Uterus (tissue), 4 donors: ENCODE results near the gene ZW10. TPM values are rescaled to one million over a fixed set of nuclear protein-coding genes. Genes with fewer than 3 reads are reported as not detected.

Source experiments
- DNase-seq, 2 donors: peaks; one replicate each; pipeline ENCODE4 v3.0.0-alpha.2; 2019 to 2020
- H3K27ac ChIP-seq, 2 donors: fragments of 200-600 bp; sonication (generic); 1 replicate in 1 of 2; 2 replicates in 1 of 2; pipeline ENCODE4 v1.5.1; 2016 to 2018
- H3K27me3 ChIP-seq, 2 donors: fragments of 200-600 bp; sonication (generic); one replicate each; pipeline ENCODE4 v1.5.1; 2018 to 2019; ENCODE audit warnings: control low read depth in 1 of 2
- H3K36me3 ChIP-seq, 2 donors: fragments of 200-600 bp; sonication (generic); one replicate each; pipeline ENCODE4 v1.5.1; 2019; ENCODE audit warnings: control low read depth in 1 of 2
- H3K4me1 ChIP-seq, 2 donors: fragments of 200-600 bp; sonication (generic); one replicate each; pipeline ENCODE4 v1.5.1; 2018 to 2019; ENCODE audit warnings: control low read depth in 1 of 2
- H3K4me3 ChIP-seq, 2 donors: fragments of 200-600 bp; sonication (generic); 1 replicate in 1 of 2; 2 replicates in 1 of 2; pipeline ENCODE4 v1.5.1; 2018 to 2019; ENCODE audit warnings: mild to moderate bottlenecking in 1 of 2
- H3K9me3 ChIP-seq, 2 donors: fragments of 200-600 bp; sonication (generic); one replicate each; pipeline ENCODE4 v1.5.1; 2019; ENCODE audit warnings: control low read depth in 1 of 2
- POLR2A ChIP-seq, 2 donors: fragments of 450-650 bp; IDR thresholded peaks; one replicate each; pipeline ENCODE4 v1.6.1; 2016; ENCODE audit warnings: antibody characterized with exemption in 2 of 2, mild to moderate bottlenecking in 1 of 2, moderate library complexity in 1 of 2
- intact Hi-C: fragments of 100-400 bp; cut with DNase I; formaldehyde crosslinking; loops from one replicate; pipeline ENCODE4 v1.15.1; 2023; ENCODE audit warnings: low total_unique reads
- total RNA-seq, 4 donors: library from RNA; depleted of rRNA in 3 of 4; stranded (reverse); fragments of >200 nt in 3 of 4; gene quantifications; one replicate each; pipeline versions ENCODE4 v1.1.0 to v1.2.4, GENCODE V29; 2014 to 2023
- TF ChIP-seq, protein P1 (sequence below), 4 experiments: fragments of 200-600 bp in 2 of 4; fragments of 450-650 bp in 2 of 4; sonication (generic) in 2 of 4; IDR thresholded peaks; one replicate each; pipeline ENCODE4 v1.5.1; 2016 to 2019; ENCODE audit warnings: antibody characterized with exemption in 4 of 4, mild to moderate bottlenecking in 2 of 4, moderate library complexity in 1 of 4
- donor health status: DM: yes; HTN: yes; CAD: no.

The ZW10 gene
- total RNA-seq: 100 to 1,000 TPM in 1 of 4 donors, 10 to 100 TPM in 2, 1 to 10 TPM in 1; 5.6 to 122 (median 19.5) TPM

DNA sequence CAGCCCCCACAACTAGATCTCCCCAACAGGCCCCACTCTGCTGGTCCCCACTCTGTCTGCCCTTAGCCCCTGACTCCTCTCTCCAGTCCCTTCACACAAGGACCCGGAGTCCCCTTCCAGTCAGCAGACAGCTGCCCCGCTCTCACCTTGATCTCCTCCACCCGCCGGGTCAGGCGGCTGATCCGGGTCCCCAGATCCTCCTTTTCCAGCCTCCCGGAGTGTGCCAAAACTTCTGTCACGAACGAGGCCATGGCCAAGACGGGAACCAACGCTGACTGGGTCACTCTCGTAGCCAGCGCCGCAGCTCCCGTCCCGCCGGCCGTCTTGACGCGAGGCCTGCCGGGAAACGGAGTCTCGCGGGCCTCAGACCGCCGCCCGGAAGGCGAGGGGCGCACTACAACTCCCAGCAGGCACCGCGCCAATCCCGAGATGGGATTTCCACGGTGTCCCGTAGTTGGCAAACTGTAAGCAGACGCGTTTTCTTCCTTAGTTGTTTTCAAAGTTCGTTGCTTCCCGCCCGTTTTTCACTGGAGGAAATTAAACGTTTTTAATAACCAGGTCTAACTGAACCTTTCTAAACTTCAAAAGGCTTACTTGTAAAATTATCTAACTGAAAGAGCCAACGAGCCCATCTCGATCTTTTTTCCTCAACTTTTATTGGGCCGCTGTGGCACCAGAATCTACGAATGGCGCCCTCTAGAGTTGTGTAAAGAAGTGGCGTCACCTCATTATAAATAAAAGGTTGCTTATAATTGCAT is at the start of gene ZW10:
ZW10 (minus strand) TSS at position 277 of the 758 bp plus-strand sequence; CDS start at position 251, 26 bp downstream.
- TF ChIP-seq POLR2A (IDR thresholded peaks at IDR 0.05): peak; percentile 20 to 42
- TF ChIP-seq, protein P1, sequence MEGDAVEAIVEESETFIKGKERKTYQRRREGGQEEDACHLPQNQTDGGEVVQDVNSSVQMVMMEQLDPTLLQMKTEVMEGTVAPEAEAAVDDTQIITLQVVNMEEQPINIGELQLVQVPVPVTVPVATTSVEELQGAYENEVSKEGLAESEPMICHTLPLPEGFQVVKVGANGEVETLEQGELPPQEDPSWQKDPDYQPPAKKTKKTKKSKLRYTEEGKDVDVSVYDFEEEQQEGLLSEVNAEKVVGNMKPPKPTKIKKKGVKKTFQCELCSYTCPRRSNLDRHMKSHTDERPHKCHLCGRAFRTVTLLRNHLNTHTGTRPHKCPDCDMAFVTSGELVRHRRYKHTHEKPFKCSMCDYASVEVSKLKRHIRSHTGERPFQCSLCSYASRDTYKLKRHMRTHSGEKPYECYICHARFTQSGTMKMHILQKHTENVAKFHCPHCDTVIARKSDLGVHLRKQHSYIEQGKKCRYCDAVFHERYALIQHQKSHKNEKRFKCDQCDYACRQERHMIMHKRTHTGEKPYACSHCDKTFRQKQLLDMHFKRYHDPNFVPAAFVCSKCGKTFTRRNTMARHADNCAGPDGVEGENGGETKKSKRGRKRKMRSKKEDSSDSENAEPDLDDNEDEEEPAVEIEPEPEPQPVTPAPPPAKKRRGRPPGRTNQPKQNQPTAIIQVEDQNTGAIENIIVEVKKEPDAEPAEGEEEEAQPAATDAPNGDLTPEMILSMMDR (IDR thresholded peaks at IDR 0.05): peak; percentile 60 to 82 (median 77)
- intact Hi-C loops: no loop called here

DNA sequence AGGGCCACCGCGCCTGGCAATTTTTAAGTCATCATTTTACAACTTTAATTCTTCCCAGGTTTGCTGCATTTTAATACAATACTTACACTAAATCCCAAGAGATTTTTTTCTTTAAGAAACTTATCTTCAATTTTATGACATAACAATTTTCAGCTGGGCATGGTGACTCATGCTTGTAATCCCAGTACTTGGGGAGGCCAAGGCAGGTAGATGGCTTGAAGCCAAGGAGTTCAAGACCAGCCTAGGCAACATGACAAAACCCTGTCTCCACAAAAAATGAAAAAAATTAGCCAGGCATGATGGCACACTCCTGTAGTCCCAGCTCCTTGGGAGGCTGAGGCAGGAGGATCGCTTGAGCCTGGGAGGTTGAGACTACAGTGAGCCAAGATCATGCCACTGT is 44.9 kb upstream of the ZW10 start:
- no peak overlapping the region for H3K4me3 ChIP-seq
- no peaks in the 10 kb centered on the region for H3K9me3 ChIP-seq
- no peak for DNase-seq
- intact Hi-C loops: no loop called here
- no peak overlapping the region for H3K27ac ChIP-seq
- H3K4me1 ChIP-seq: no peaks in the 10 kb centered on the region
- TF ChIP-seq, protein P1 (IDR thresholded peaks at IDR 0.05): no peak
- TF ChIP-seq POLR2A (IDR thresholded peaks at IDR 0.05): no peak
- H3K36me3 ChIP-seq: no peaks in the 10 kb centered on the region
- H3K27me3 ChIP-seq: no peaks in the 10 kb centered on the region

More for the DNA sequence above, at the start of gene ZW10:
- Histone ChIP-seq H3K4me3 (peak within 1 kb of the TSS; percentile 79 to 88), H3K27me3 (no peaks in the 10 kb centered on the region), H3K27ac (peak within 1 kb of the TSS; percentile 79 to 93), H3K9me3 (no peaks in the 10 kb centered on the region), H3K4me1 (no peaks in the 10 kb centered on the region), H3K36me3 (no peaks in the 10 kb centered on the region)
- peak; percentile 96 to 97 for DNase-seq

DNA sequence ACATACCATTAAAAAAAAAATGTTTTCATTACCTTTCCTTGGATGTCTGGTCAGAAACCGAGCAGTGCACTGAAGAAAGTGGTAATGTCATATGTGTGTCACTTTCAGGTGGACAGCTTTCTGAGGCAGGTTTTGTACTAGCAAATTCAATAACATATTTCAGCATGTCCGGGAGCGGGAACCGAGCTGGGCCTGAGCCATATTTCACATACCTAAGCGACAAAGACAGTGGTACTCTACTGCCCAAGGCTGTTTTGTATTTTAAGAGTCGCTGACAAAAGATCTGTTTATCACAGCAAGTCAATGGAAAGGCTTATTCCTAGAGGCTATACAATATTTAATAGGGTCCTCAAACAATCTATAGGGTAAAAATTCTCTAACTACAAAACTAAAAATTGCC is 44.1 kb upstream of the ZW10 start:
- H3K4me3 ChIP-seq: no peak overlapping the region
- H3K9me3 ChIP-seq: no peaks in the 10 kb centered on the region
- no peaks in the 10 kb centered on the region for H3K36me3 ChIP-seq
- H3K27ac ChIP-seq: no peak overlapping the region
- no peaks in the 10 kb centered on the region for H3K4me1 ChIP-seq
- no peak for DNase-seq
- intact Hi-C loops: no loop called here
- TF ChIP-seq, protein P1 (IDR thresholded peaks at IDR 0.05): no peak
- TF ChIP-seq POLR2A (IDR thresholded peaks at IDR 0.05): no peak
- H3K27me3 ChIP-seq: no peaks in the 10 kb centered on the region

GRCh38 chr11:113817162-113817561 is 43.7 kb upstream of the ZW10 start:
- no peak for DNase-seq
- intact Hi-C loops: no loop called here
- H3K36me3 ChIP-seq: no peaks in the 10 kb centered on the region

GRCh38 chr11:113814181-113814580 is 40.7 kb upstream of the ZW10 start:
- no peak overlapping the region for H3K4me3 ChIP-seq
- intact Hi-C loops: no loop called here
- H3K36me3 ChIP-seq: no peaks in the 10 kb centered on the region
- no peak overlapping the region for H3K27ac ChIP-seq
- DNase-seq: no peak
- no peaks in the 10 kb centered on the region for H3K27me3 ChIP-seq
- no peaks in the 10 kb centered on the region for H3K9me3 ChIP-seq
- TF ChIP-seq, protein P1 (IDR thresholded peaks at IDR 0.05): no peak
- no peak for TF ChIP-seq POLR2A (IDR thresholded peaks at IDR 0.05)
- H3K4me1 ChIP-seq: no peaks in the 10 kb centered on the region

More at GRCh38 chr11:113817162-113817561, 43.7 kb upstream of the ZW10 start:
- no peaks in the 10 kb centered on the region for H3K27me3 ChIP-seq
- H3K27ac ChIP-seq: no peak overlapping the region
- TF ChIP-seq, protein P1 (IDR thresholded peaks at IDR 0.05): no peak
- no peak for TF ChIP-seq POLR2A (IDR thresholded peaks at IDR 0.05)
- H3K9me3 ChIP-seq: no peaks in the 10 kb centered on the region
- no peak overlapping the region for H3K4me3 ChIP-seq
- H3K4me1 ChIP-seq: no peaks in the 10 kb centered on the region
